ENCODE data around the gene C16orf96.

Gene C16orf96

DNA sequence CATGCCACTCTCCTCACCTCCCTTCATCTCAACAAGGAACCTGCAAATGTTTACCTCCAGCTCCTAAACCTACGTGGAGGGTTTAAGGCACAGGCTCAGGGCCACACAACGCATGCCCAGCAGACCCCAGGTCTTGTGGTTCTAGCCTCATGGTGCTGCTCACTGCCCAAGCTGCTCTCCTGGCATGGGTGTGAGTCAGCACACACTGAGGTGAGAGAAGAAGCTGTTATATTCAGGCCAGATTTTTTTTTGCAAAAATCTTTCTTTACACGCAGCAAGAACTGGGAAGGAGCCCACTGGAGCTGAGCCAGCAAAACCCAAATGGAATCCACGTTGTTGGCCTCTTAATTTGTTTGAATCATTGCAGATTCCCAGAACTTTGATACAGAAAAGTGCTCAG is 5.5 kb upstream of the C16orf96 start:
- ChIA-PET CTCF (interaction anchor here (1.0 to 3.1 kb wide), 9 partner anchors 10 to 73 kb away, joined by 3 to 11 read pairs (median 6); no protein-coding TSS in a partner anchor), POLR2A (interaction anchor here (0.5 to 1.6 kb wide), 3 partner anchors 12 to 552 kb away, joined by 3 to 5 read pairs (median 3); partner anchors contain the start of gene CDIP1)

DNA sequence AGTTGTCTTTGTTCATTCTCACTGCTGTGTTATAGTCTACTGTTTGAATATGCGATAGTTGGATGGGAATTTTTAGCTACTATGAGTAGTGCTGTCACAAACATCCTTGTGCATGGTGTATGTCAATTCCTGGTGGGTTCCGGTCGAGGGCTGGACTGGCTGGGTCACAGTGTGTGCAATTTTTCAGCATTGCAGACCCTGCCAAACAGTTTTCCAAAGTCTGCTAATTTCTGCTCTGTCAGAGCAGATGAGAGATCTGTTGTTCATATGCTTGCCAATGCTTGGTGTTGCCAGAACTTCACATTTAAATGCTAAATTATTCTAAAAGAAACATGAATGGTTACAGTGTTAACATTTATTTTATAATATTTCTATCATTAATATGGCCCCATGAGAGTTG is 3.6 kb upstream of the C16orf96 start:
- Histone ChIP-seq H3K36me3 (ENCODE audit: control insufficient read depth in 2 of 2, insufficient read depth in 1 of 2, low read length in 2 of 2) (no peaks in the 10 kb centered on the region), H3K4me3 (ENCODE audit: low read depth, low read length) (no peak overlapping the region), H3K4me1 (ENCODE audit: control insufficient read depth, insufficient read depth, low read length) (no peaks in the 10 kb centered on the region), H3K9me3 (ENCODE audit: control insufficient read depth, insufficient read depth, low read depth, low read length) (no peaks in the 10 kb centered on the region), H3K27ac (ENCODE audit: extremely low read depth, low read depth, low read length) (no peak overlapping the region)
- POLR2A ChIA-PET, result no interaction called here
- CTCF ChIA-PET, result interaction anchor here (0.7 to 3.1 kb wide), 5 partner anchors 9 to 97 kb away, joined by 3 to 11 read pairs (median 5); no protein-coding TSS in a partner anchor
- TF ChIP-seq ZNF777 (tag by site-specific recombination; IDR thresholded peaks at IDR 0.05; ENCODE audit: borderline replicate concordance) (no peak), HOXD13 (CRISPR knock-in tag; IDR thresholded peaks at IDR 0.05; ENCODE audit: borderline replicate concordance) (no peak), ZBTB21 (tag by site-specific recombination; IDR thresholded peaks at IDR 0.05) (no peak), ZFP69B (tag by site-specific recombination; IDR thresholded peaks at IDR 0.05) (no peak), ZNF146 (tag by site-specific recombination; IDR thresholded peaks at IDR 0.05) (no peak), ZNF433 (tag by site-specific recombination; IDR thresholded peaks at IDR 0.05; ENCODE audit: low read depth) (no peak), ZNF624 (tag by site-specific recombination; IDR thresholded peaks at IDR 0.05) (no peak), ZNF174 (tag by site-specific recombination; IDR thresholded peaks at IDR 0.05) (no peak), ZFP3 (tag by site-specific recombination; IDR thresholded peaks at IDR 0.05; ENCODE audit: low read depth) (no peak), ZNF223 (tag by site-specific recombination; IDR thresholded peaks at IDR 0.05) (no peak)

More for the DNA sequence above, 5.5 kb upstream of the C16orf96 start:
- Histone ChIP-seq H3K4me3 (ENCODE audit: low read depth, low read length) (no peak overlapping the region), H3K4me1 (ENCODE audit: control insufficient read depth, insufficient read depth, low read length) (no peaks in the 10 kb centered on the region), H3K27ac (ENCODE audit: extremely low read depth, low read depth, low read length) (no peak overlapping the region), H3K9me3 (ENCODE audit: control insufficient read depth, insufficient read depth, low read depth, low read length) (no peaks in the 10 kb centered on the region), H3K36me3 (ENCODE audit: control insufficient read depth in 2 of 2, insufficient read depth in 1 of 2, low read length in 2 of 2) (no peaks in the 10 kb centered on the region)
- TF ChIP-seq, protein P1, sequence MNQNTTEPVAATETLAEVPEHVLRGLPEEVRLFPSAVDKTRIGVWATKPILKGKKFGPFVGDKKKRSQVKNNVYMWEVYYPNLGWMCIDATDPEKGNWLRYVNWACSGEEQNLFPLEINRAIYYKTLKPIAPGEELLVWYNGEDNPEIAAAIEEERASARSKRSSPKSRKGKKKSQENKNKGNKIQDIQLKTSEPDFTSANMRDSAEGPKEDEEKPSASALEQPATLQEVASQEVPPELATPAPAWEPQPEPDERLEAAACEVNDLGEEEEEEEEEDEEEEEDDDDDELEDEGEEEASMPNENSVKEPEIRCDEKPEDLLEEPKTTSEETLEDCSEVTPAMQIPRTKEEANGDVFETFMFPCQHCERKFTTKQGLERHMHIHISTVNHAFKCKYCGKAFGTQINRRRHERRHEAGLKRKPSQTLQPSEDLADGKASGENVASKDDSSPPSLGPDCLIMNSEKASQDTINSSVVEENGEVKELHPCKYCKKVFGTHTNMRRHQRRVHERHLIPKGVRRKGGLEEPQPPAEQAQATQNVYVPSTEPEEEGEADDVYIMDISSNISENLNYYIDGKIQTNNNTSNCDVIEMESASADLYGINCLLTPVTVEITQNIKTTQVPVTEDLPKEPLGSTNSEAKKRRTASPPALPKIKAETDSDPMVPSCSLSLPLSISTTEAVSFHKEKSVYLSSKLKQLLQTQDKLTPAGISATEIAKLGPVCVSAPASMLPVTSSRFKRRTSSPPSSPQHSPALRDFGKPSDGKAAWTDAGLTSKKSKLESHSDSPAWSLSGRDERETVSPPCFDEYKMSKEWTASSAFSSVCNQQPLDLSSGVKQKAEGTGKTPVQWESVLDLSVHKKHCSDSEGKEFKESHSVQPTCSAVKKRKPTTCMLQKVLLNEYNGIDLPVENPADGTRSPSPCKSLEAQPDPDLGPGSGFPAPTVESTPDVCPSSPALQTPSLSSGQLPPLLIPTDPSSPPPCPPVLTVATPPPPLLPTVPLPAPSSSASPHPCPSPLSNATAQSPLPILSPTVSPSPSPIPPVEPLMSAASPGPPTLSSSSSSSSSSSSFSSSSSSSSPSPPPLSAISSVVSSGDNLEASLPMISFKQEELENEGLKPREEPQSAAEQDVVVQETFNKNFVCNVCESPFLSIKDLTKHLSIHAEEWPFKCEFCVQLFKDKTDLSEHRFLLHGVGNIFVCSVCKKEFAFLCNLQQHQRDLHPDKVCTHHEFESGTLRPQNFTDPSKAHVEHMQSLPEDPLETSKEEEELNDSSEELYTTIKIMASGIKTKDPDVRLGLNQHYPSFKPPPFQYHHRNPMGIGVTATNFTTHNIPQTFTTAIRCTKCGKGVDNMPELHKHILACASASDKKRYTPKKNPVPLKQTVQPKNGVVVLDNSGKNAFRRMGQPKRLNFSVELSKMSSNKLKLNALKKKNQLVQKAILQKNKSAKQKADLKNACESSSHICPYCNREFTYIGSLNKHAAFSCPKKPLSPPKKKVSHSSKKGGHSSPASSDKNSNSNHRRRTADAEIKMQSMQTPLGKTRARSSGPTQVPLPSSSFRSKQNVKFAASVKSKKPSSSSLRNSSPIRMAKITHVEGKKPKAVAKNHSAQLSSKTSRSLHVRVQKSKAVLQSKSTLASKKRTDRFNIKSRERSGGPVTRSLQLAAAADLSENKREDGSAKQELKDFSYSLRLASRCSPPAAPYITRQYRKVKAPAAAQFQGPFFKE (tag by site-specific recombination; IDR thresholded peaks at IDR 0.05; ENCODE audit: borderline replicate concordance), result no peak
- no peak for TF ChIP-seq ZFP41 (tag by site-specific recombination; IDR thresholded peaks at IDR 0.05; ENCODE audit: borderline replicate concordance)
- TF ChIP-seq ZNF114 (tag by site-specific recombination; IDR thresholded peaks at IDR 0.05), result no peak
- TF ChIP-seq, protein P2, sequence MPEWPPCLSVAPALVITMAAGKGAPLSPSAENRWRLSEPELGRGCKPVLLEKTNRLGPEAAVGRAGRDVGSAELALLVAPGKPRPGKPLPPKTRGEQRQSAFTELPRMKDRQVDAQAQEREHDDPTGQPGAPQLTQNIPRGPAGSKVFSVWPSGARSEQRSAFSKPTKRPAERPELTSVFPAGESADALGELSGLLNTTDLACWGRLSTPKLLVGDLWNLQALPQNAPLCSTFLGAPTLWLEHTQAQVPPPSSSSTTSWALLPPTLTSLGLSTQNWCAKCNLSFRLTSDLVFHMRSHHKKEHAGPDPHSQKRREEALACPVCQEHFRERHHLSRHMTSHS (tag by site-specific recombination; IDR thresholded peaks at IDR 0.05), result no peak
- TF ChIP-seq SCRT2 (tag by site-specific recombination; IDR thresholded peaks at IDR 0.05), result no peak
- no peak for TF ChIP-seq ZNF391 (tag by site-specific recombination; IDR thresholded peaks at IDR 0.05; ENCODE audit: borderline replicate concordance, low read depth)
- TF ChIP-seq KLF1 (tag by site-specific recombination; IDR thresholded peaks at IDR 0.05), result no peak
- TF ChIP-seq, protein P3, sequence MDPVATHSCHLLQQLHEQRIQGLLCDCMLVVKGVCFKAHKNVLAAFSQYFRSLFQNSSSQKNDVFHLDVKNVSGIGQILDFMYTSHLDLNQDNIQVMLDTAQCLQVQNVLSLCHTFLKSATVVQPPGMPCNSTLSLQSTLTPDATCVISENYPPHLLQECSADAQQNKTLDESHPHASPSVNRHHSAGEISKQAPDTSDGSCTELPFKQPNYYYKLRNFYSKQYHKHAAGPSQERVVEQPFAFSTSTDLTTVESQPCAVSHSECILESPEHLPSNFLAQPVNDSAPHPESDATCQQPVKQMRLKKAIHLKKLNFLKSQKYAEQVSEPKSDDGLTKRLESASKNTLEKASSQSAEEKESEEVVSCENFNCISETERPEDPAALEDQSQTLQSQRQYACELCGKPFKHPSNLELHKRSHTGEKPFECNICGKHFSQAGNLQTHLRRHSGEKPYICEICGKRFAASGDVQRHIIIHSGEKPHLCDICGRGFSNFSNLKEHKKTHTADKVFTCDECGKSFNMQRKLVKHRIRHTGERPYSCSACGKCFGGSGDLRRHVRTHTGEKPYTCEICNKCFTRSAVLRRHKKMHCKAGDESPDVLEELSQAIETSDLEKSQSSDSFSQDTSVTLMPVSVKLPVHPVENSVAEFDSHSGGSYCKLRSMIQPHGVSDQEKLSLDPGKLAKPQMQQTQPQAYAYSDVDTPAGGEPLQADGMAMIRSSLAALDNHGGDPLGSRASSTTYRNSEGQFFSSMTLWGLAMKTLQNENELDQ (tag by site-specific recombination; IDR thresholded peaks at IDR 0.05; ENCODE audit: low read depth), result no peak
- TF ChIP-seq, protein P4, sequence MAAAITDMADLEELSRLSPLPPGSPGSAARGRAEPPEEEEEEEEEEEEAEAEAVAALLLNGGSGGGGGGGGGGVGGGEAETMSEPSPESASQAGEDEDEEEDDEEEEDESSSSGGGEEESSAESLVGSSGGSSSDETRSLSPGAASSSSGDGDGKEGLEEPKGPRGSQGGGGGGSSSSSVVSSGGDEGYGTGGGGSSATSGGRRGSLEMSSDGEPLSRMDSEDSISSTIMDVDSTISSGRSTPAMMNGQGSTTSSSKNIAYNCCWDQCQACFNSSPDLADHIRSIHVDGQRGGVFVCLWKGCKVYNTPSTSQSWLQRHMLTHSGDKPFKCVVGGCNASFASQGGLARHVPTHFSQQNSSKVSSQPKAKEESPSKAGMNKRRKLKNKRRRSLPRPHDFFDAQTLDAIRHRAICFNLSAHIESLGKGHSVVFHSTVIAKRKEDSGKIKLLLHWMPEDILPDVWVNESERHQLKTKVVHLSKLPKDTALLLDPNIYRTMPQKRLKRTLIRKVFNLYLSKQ (tag by site-specific recombination; IDR thresholded peaks at IDR 0.05; ENCODE audit: borderline replicate concordance), result no peak
- no peak for TF ChIP-seq ZNF530 (tag by site-specific recombination; IDR thresholded peaks at IDR 0.05; ENCODE audit: low read depth)
- TF ChIP-seq ZNF654 (tag by site-specific recombination; IDR thresholded peaks at IDR 0.05; ENCODE audit: low read depth), result no peak

Data from HEK293 (cell line).